Retina (tissue), 1 donor: ENCODE measurements around the gene LYG2.
"Not testable (repeated sequence)": the region's sequence is repeated elsewhere in the genome, so short reads cannot be mapped to it uniquely, and the experiment has no call there.

Experiments used
- DNase-seq: peaks from one replicate; pipeline ENCODE4 v3.0.0-alpha.2; 2016

Gene LYG2, protein sequence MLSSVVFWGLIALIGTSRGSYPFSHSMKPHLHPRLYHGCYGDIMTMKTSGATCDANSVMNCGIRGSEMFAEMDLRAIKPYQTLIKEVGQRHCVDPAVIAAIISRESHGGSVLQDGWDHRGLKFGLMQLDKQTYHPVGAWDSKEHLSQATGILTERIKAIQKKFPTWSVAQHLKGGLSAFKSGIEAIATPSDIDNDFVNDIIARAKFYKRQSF

DNA sequence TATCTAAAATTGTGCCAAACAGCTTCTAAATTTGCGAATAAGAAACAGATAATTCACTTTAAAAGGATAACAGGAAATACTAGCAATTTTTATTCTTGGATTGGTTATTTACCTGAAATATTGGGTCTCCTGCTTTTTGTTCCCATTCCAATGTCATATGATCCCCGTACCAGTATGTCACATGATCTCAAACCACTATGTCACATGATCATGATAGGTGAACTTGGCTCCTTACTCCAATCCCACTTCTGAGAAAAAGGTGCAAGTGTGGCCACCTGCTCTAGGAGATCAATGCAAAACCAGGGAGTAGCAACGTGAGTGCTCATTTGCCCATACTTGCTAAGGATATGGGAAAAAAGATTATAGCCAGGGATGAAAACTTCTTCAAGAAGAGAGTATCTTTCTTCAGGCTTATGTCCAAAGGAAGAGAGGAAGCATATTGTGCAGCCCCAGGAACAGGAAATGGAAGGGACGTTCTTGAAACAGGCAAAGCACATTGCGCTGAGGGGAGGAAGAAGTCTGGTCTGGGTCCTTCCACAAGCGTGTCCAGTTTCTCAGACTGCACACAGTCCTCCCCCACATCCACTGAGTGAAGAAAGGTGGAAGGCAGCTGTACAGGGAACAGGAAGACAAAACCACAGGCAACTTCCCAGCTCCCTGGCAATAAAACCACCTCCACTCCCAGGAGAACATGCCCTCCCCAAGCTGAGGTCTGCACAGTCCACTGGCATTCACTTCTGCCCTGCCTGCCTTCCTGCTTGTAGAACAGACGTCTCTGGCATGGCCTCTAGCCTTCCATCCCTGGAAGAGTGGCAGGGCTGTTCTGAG lies at the start of gene LYG2:
LYG2 (minus strand) TSS at position 176 of the 828 bp plus-strand sequence. CDS start 1,406 bp downstream, outside the sequence.
- DNase-seq = no peak

- DNase-seq = not testable (repeated sequence)
Measured at GRCh38 chr2:99301097-99301496, 45.6 kb upstream of the LYG2 start, which contains the start of gene LYG1. Gene LYG1, minus strand, starts transcription at chr2:99301197. Its CDS starts 5,527 bp downstream, at chr2:99295670.

DNA sequence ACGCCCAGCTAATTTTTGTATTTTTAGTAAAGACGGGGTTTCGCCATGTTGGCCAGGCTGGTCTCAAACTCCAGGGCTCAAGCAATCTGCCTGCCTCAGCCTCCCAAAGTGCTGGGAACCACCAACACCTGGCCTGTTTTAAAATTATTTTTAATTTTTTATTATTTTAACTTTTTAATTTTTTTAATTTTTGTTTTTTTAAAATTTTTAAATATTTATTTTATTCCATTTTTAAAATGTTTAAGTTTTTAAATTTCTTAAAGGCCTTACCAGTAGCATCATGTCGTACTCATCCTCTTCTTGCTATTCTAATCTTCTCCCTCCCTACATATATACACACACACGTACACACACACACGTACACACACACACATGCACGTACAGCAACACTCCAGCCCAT lies 44.1 kb upstream of the LYG2 start:
- DNase-seq = no peak

DNA sequence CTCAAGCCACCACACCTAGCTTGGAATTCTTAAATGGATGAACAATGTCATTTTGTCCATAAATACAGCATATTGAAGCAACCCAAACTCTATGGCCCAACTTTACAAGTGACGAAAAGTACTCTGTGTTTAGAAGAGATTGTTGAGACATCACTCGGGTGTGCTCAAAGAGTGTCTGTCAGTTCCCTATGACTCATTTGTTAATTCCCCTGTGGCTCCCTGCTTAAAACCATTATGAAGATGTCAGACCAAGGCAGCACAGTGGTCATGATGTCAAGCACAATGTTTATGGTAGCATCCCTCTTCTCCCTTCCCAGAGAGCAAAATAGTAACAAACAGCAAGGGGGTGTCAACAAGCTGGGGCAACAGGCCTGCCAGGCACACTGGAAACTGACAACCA lies 42.5 kb upstream of the LYG2 start:
- no peak for DNase-seq

GRCh38 chr2:99285526-99285925 lies 30.1 kb upstream of the LYG2 start:
- DNase-seq = no peak

DNA sequence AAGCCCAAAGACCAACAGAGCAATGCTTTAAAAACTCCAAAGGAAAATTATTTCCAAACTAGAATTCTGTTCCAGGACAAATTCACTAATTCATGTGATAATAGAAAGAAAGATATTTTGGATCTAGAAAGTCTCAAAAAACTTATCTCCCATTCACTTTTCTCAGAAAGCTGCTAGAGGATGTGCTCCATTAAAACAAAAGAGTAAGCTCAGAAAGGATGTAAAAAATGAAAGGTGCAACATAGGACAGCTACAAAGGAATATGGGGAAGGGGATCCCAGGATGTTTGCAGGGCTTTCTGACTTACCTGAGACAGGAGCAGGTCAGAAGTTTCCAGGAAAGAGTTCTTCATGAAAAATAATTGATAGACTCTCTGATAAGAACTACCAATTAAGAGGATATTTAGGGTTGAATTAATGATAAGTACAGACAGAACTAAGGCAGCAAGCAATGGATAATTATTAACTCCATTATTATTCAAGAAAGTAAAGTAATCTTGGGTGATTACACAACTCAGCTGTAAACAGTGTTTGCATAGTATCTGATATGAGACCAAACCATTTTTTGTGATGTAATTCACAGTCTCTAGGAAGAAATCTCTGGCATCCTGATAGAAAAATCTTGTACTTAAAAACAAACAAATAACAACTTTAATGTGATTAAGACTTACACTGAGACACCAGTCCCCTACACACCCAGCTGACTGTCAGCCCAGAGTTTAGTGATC lies 24.7 kb upstream of the LYG2 start:
- DNase-seq = no peak

GRCh38 chr2:99278793-99279291 lies 23.4 kb upstream of the LYG2 start:
- no peak for DNase-seq

DNA sequence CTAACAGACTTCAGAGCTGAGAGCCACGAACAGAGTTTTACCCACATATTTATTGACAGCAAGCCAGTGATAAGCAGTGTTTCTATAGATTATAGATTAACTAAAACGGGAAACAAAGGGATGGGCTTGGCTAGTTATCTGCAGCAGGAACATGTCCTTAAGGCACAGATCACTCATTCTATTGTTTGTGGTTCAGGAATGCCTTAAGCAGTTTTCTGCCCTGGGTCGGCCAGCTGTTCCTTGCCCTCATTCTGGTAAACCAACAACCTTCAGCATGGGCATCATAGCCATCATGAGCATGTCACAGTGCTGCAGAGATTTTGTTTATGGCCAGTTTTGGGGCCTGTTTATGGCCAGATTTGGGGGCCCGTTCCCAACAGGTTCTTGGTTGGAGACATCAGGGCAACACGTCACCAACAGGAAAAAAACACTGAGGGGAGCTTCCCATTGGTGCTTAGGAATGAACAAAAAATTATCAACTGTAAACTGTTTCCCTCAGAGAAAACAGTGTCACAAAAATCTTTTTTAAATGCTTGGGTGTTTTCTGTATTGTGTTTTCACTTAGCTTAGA lies 22.8 kb upstream of the LYG2 start:
- DNase-seq = not testable (repeated sequence)

DNA sequence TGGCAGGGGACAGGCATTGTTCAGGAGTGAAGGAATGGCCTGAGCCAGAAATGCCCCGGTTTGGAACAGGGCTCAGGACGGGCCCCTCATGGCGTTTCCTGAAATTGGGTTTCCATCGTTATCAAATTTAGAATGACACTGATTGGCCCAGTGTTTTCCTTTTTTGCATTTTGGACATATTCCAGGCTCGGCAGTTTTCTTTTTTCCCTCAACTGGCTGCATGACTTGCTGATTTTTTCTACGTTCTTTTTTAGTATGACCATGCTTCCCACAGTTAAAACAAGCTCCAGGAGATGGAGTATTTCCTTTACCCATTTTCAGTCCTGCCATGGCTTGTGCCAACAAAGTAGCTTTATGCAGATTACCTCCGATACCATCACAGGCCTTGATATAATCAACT lies 20.4 kb upstream of the LYG2 start:
- no peak for DNase-seq

DNA sequence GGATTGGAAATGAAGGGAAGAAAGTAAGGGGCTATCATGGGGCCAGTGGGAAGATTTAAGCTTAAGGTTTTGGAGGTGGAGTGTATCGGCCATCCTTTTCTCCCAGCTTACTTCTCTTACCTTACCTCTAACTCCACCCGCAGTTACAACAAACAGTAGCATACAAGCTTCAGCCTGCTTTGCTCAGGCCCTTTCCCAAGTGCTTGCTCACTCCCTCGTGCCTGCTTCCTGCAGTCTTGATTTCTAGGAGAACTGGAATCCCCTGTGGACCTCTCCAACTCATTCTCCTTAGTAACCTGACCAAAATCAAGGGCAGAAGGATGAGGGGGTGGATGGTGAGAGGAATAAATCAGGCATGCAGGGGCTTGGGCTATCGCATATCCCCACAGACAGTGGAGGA lies 5.8 kb upstream of the LYG2 start:
- no peak for DNase-seq

DNA sequence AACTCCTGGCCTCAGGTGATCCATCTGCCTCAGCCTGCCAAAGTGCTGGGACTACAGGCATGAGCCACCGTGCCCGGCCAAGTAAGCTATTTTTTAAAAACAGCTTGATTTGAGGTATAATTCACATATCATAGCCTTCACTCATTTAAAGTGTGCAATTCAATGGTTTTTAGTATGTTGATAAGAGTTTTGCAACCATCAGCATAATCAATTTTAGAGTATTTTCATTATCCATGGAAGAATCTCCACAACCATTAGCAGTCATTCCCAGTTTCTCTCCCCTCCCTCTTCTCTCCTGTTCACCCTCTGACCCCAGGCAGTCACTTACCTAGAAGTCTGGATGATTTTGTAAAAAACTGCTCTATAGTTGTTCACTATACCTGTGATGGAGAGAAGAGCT lies 4.7 kb upstream of the LYG2 start:
- DNase-seq = no peak

DNA sequence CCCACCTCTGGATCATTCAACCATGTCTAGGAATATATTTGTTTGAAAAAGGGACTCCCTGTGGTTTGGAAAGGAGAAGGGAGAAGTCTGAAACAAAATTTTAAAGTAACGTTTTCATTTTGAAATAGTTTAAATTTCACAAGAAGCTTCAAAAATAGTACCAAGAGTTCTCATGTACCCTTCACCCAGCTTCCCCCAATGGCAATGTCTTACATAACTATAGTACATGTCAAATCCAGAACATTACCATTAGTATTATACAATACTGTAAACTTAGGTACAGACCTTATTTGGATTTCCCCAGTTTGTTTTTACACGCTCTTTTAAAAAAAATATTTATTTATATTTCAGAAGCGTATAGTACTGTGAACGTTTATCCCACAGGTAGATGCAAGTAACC lies 4.0 kb upstream of the LYG2 start:
- DNase-seq = no peak

DNA sequence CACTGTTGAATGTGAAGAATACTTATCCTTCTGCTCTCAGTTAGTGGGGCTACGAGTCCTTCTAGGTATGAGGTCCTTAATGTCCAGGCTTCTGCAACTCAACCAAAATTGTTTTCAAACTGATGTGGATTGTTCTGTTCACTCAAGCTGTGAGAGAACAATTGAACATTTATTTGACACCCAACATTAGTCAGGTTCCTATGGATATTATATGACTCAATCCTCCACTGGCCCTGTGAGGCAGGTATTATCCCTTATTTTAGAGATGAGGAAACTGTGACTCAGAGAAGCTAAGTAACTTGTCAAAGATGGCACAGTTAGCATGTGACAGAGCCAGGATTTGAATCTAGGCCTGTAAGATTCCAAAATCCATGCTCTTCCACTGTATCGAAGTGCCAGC lies 1.2 kb upstream of the LYG2 start:
- no peak for DNase-seq

- no peak for DNase-seq
Measured at GRCh38 chr2:99249951-99250350, 5.5 kb downstream of the LYG2 start.

DNA sequence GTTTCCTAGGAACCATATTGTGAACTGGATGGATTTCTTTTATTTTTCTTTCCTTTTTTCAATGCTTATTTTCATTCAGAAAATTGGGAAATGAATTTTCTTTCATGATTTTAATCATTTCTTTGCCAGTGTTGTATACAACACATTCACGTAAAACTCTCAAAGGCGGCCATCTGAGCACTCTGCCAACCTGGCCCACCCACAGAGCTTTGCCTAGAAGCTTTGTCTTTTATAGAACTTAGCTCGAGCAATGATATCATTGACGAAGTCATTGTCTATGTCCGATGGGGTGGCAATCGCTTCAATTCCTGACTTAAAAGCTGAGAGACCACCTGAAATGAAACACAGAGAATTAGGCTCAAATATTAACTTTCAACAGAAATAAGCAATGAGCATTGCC lies 13.3 kb downstream of the LYG2 start:
- no peak for DNase-seq

DNA sequence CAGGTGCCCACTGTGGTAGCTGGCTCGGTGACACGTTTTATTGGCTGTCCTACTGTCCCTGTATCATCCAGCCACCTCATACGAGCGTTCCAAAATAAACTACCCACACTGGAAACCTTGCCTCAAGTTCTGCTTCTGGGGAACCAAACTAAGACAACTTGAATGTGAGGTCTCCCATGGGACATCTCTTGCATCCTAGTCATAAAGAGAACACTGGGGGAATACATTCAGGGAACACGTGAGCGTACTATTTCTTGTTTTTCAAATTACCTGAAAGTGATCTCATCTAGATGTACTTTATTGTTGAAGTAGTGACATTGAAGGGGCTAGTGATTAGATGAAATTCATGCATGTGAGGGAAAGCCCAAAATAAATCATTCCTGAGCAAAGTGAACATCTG lies 15.0 kb downstream of the LYG2 start:
- DNase-seq = no peak

DNA sequence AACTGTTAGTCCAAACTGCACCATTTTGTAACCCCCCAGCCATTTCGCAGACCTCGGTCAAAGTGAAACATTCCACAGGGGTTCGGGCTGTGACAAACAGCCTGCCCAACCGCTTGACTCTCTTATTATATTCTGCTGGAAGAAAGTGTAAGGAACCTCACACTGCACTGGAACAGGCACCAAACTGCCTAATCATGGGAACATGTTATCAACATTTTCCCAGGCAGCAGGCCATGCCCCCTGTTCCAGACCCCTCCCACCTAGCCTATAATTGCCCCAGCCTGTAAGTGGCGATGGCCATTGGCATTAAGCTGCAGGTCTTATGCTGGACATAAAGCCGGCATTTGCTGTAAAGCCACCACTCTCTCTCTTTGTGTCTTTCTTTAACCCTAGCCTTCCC lies 16.9 kb downstream of the LYG2 start:
- no peak for DNase-seq

GRCh38 chr2:99233177-99233576 lies 22.3 kb downstream of the LYG2 start:
- DNase-seq = not testable (repeated sequence)

GRCh38 chr2:99217929-99218501 lies 37.5 kb downstream of the LYG2 start:
- no peak for DNase-seq

- DNase-seq = no peak
Measured at GRCh38 chr2:99216096-99216495, 39.4 kb downstream of the LYG2 start.

- no peak for DNase-seq
Measured at GRCh38 chr2:99205491-99205890, 50.0 kb downstream of the LYG2 start.

DNA sequence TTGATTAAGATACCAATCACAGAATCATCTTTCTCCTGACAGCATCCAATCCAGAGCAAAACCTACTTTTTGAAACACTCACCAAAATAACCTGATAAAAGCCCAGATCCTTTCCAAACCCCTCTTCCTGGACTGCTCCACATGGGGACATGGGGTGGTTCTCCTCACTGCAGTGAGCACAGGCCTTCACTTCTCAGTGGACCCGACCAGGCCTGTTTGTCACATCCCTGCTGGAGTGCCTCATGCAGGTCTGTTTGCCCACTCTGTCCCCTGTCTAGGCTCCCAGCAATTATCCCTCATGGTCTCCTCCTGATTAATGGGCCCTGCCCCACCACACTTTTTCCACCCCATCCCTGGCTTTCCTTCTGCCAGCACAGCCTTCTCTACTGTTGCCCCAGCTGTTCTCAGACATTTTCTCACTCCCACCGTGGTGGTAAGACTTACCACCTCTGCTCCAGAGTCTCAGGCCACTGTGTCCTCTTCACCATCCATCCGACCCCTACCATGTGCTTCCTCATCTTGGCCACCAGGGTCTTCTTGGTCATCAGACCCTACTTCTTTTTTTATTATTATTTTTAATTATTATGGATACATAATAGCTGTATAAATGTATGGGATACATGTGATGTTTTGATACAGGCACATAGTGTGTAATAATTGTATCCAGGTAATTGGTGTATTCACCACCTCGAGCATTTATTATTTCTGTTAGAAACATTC lies 53.3 kb downstream of the LYG2 start:
- no peak for DNase-seq
